ENCODE data around the gene HCLS1. TPM values are rescaled to one million over a fixed set of nuclear protein-coding genes. Genes with fewer than 3 reads are reported as not detected.
A peak's percentile ranks its signal among the peaks of the same experiment; 100 is the strongest.

HCLS1 gene
- total and polyA plus RNA-seq, 9 of the 15 experiments (the other 6 are each of a cell fraction or from before 2014, with no cell fraction given): 4.8 to 34.1 (median 22.0) TPM

GRCh38 chr3:121645054-121645453 lies 15.6 kb downstream of the HCLS1 start (continued):
- TF ChIP-seq SAFB (IDR thresholded peaks at IDR 0.05; ENCODE audit: borderline replicate concordance, low read depth, low read length) (no peak), TCF15 (CRISPR knock-in tag; IDR thresholded peaks at IDR 0.05) (no peak), ZZZ3 (IDR thresholded peaks at IDR 0.05) (no peak), POLR2G (IDR thresholded peaks at IDR 0.05; ENCODE audit: low read depth, low read length) (no peak)

DNA sequence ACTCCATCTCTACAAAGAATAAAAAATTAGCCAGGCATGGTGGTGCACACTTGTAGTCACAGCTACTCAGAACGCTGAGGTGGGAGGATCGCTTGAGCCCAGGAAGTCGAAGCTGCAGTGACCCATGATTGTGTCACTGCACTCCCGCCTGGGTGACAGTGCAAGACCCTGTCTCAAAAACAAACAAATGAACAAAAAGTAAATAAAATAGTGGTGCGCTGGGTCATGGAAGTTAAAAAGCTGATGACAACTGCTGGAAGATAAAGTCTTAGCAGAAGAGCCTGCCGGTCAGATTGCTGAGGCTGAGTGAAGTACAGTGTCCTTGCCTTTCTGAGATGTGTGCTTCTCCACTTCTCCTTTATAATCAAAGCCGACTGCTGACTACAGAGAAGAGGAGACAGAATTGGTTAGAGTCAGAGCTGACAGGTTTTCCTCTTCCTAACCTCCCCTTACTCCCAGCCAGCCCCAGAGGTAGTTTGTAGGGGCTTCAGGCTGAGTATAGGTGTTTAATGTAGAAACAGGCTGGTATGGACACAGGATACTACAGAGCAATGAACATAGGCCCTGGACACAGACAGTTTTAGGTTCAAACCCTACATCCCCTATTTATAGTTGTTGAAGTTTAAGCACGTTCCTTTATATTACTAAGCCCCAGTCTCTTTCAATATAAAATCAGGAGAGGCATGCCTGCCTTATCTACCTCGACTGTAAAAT lies 17.9 kb downstream of the HCLS1 start:
- Histone ChIP-seq H3K36me3 (ENCODE audit: control insufficient read depth, insufficient read depth, low read length) (no peaks in the 10 kb centered on the region), H3K9ac (ENCODE audit: insufficient read depth in 1 of 2, low read depth in 2 of 2, low read length in 2 of 2) (no peak overlapping the region), H3K27me3 (ENCODE audit: control insufficient read depth in 2 of 2, insufficient read depth in 2 of 2, low read length in 2 of 2) (no peaks in the 10 kb centered on the region), H2AFZ (ENCODE audit: low read depth, low read length) (no peak overlapping the region), H3K4me1 (replicated peaks in 1 of 2; ENCODE audit: control insufficient read depth in 2 of 2, insufficient read depth in 2 of 2, low read length in 2 of 2) (no peaks in the 10 kb centered on the region), H4K20me1 (replicated peaks; ENCODE audit: control insufficient read depth, insufficient read depth, low read length) (no peaks in the 10 kb centered on the region), H3K4me2 (ENCODE audit: insufficient read depth, low read length) (no peak overlapping the region), H3K27ac (ENCODE audit: extremely low read depth, low read depth, low read length) (no peak overlapping the region), H3K79me2 (ENCODE audit: control insufficient read depth, insufficient read depth, low read length) (no peaks in the 10 kb centered on the region), H3K4me3 (no peak overlapping the region), H3K9me1 (ENCODE audit: control insufficient read depth, insufficient read depth, low read length) (no peaks in the 10 kb centered on the region), H3K9me3 (replicated peaks; ENCODE audit: control insufficient read depth, insufficient read depth, low read depth, low read length) (no peaks in the 10 kb centered on the region)
- no TSS peak for BruUV-seq (replicated peaks)
- in situ Hi-C loops (cut with MboI): no loop called here
- intact Hi-C loops (cut with micrococcal nuclease): no loop called here
- DNase-seq (ENCODE audit: extremely low read depth in 1 of 4, low spot score in 3 of 4): no peak
- ChIA-PET POLR2A (no interaction called here), CTCF (ENCODE audit: low intra/inter-chr PET ratio) (no interaction called here)
- no peak for FAIRE-seq
- 25% methylated on average over 8 of the region's 9 CpGs for WGBS (ENCODE audit: insufficient coverage, low coverage, missing lambda C conversion rate)
- TF ChIP-seq TBL1XR1 (IDR thresholded peaks at IDR 0.05; ENCODE audit: low read length in 2 of 2) (no peak), MEIS2 (IDR thresholded peaks at IDR 0.05; ENCODE audit: partially characterized antibody) (peak; percentile 53)
- ATAC-seq: peak; percentile 66
